ENCODE results near the gene PCDHA10.

Gene PCDHA10

GRCh38 chr5:140883927-140884697, 28.4 kb downstream of the PCDHA10 start:
- no peak for DNase-seq

- DNase-seq, result no peak
Observed at GRCh38 chr5:140916325-140916724, 60.6 kb downstream of the PCDHA10 start.

Data from NCI-H2081 treated with DMSO at 0.1 percent for 48 hours (cell line).